IMR-90 (cell line): ENCODE results near the gene C14orf180. TPM values are rescaled to one million over a fixed set of nuclear protein-coding genes. Genes with fewer than 3 reads are reported as not detected.

ENCODE experiments used
- ATAC-seq: fragments of 200-7000 bp; cut with Tn5 transposase; 2 replicates; pipeline ENCODE4 v1.9.1; 2020; ENCODE audit warnings: low read depth, mild to moderate bottlenecking, moderate library complexity
- BruUV-seq: library from RNA; stranded (reverse); fragments of 400-500 nt; replicated peaks from 2 replicates; lab custom pipeline; 2021; lab: Mats Ljungman, UMichigan
- CTCF ChIA-PET: fragments of 300-600 bp; formaldehyde crosslinking; extraction: SDS; loops from one replicate; lab custom pipeline; 2021; ENCODE audit warnings: antibody characterized with exemption; lab: Yijun Ruan, JAX
- POLR2A ChIA-PET: fragments of 300-600 bp; sonication (Branson Sonifier 250); formaldehyde crosslinking; loops from one replicate; lab custom pipeline; 2022; ENCODE audit warnings: antibody characterized with exemption; ENCODE audit not compliant: unreplicated experiment; lab: Charles Lee
- DNase-seq: peaks from one replicate; pipeline ENCODE4 v3.0.0; 2013
- H2AFZ ChIP-seq: replicated peaks from 2 replicates; pipeline ENCODE3; 2013; ENCODE audit warnings: low read length, mild to moderate bottlenecking; ENCODE audit not compliant: poor library complexity
- H2AK5ac ChIP-seq: 2 replicates; pipeline ENCODE4 v1.6.1; 2013; ENCODE audit warnings: low read depth, low read length, inconsistent platforms
- H2AK9ac ChIP-seq: replicated peaks from 2 replicates; pipeline ENCODE3; 2013; ENCODE audit warnings: mild to moderate bottlenecking, low read depth, low read length, moderate library complexity; ENCODE audit not compliant: poor library complexity
- H2BK120ac ChIP-seq: 2 replicates; pipeline ENCODE4 v1.6.1; 2013; ENCODE audit warnings: low read depth, low read length, inconsistent platforms
- H2BK15ac ChIP-seq: 3 replicates; pipeline ENCODE4 v1.6.1; 2013; ENCODE audit warnings: low read depth, low read length, inconsistent platforms
- H2BK20ac ChIP-seq: 2 replicates; pipeline ENCODE4 v1.6.1; 2013; ENCODE audit warnings: low read depth, mild to moderate bottlenecking, inconsistent platforms, low read length, moderate library complexity
- H2BK5ac ChIP-seq: 2 replicates; pipeline ENCODE4 v1.6.1; 2013; ENCODE audit warnings: mild to moderate bottlenecking, low read depth, low read length, inconsistent platforms; ENCODE audit not compliant: poor library complexity, severe bottlenecking
- H3K14ac ChIP-seq: replicated peaks from 2 replicates; pipeline ENCODE4 v1.6.1; 2013; ENCODE audit warnings: low read depth, low read length, inconsistent platforms
- H3K18ac ChIP-seq: 2 replicates; pipeline ENCODE4 v1.6.1; 2013; ENCODE audit warnings: low read depth, low read length, control low read depth
- H3K23ac ChIP-seq: 2 replicates; pipeline ENCODE4 v1.6.1; 2013; ENCODE audit warnings: low read depth, low read length, inconsistent platforms
- H3K27ac ChIP-seq: 2 replicates; pipeline ENCODE4 v1.5.1; 2013; ENCODE audit warnings: mild to moderate bottlenecking, control low read depth, low read length; ENCODE audit not compliant: insufficient read depth
- H3K27me3 ChIP-seq: 2 replicates; pipeline ENCODE4 v1.6.1; 2013; ENCODE audit warnings: low read length; ENCODE audit not compliant: control insufficient read depth, insufficient read depth
- H3K36me3 ChIP-seq: 2 replicates; pipeline ENCODE4 v1.6.1; 2013; ENCODE audit warnings: low read length, mixed read lengths; ENCODE audit not compliant: control insufficient read depth, insufficient read depth
- H3K4ac ChIP-seq: 2 replicates; pipeline ENCODE4 v1.6.1; 2013; ENCODE audit warnings: low read depth, low read length, inconsistent platforms
- H3K4me1 ChIP-seq: 2 replicates; pipeline ENCODE4 v1.6.1; 2013; ENCODE audit warnings: low read length, mixed read lengths; ENCODE audit not compliant: control insufficient read depth, insufficient read depth
- H3K4me2 ChIP-seq: 2 replicates; pipeline ENCODE4 v1.6.1; 2013; ENCODE audit warnings: low read depth, mild to moderate bottlenecking, control low read depth, low read length, moderate library complexity
- H3K4me3 ChIP-seq: 2 replicates; pipeline ENCODE4 v1.5.1; 2013; ENCODE audit warnings: low read depth, mild to moderate bottlenecking, control low read depth, low read length, moderate library complexity; ENCODE audit not compliant: insufficient read depth
- H3K56ac ChIP-seq: 2 replicates; pipeline ENCODE4 v1.6.1; 2013; ENCODE audit warnings: low read length, inconsistent platforms; ENCODE audit not compliant: insufficient read depth; ENCODE audit errors: extremely low read depth
- H3K79me1 ChIP-seq, 2 experiments: 2 replicates each; pipeline ENCODE4 v1.6.1; 2013; ENCODE audit warnings: low read length in 2 of 2, inconsistent platforms in 1 of 2, low read depth in 1 of 2
- H3K9ac ChIP-seq: 2 replicates; pipeline ENCODE4 v1.6.1; 2013; ENCODE audit warnings: low read depth, low read length, control low read depth
- H3K9me1 ChIP-seq: 2 replicates; pipeline ENCODE4 v1.6.1; 2013; ENCODE audit warnings: low read length, inconsistent platforms; ENCODE audit not compliant: insufficient read depth
- H3K9me3 ChIP-seq: 2 replicates; pipeline ENCODE4 v1.6.1; 2013; ENCODE audit warnings: low read length; ENCODE audit not compliant: control insufficient read depth, insufficient read depth
- H4K20me1 ChIP-seq: 2 replicates; pipeline ENCODE4 v1.6.1; 2013; ENCODE audit warnings: low read length, inconsistent platforms; ENCODE audit not compliant: insufficient read depth
- H4K5ac ChIP-seq: 2 replicates; pipeline ENCODE4 v1.6.1; 2013; ENCODE audit warnings: mild to moderate bottlenecking, low read depth, low read length, control low read depth
- H4K8ac ChIP-seq, 2 experiments: 2 replicates each; pipeline ENCODE4 v1.6.1; 2013; ENCODE audit warnings: low read depth in 2 of 2, low read length in 2 of 2, control low read depth in 1 of 2, inconsistent platforms in 1 of 2
- H4K91ac ChIP-seq: 2 replicates; pipeline ENCODE4 v1.6.1; 2013; ENCODE audit warnings: low read depth, low read length, inconsistent platforms; ENCODE audit not compliant: insufficient read depth
- CHD1 ChIP-seq: IDR thresholded peaks from 2 replicates; pipeline ENCODE4 v1.6.1; 2012; ENCODE audit warnings: low read depth, low read length, improper control_type of control experiment
- MAFK ChIP-seq: IDR thresholded peaks from 2 replicates; pipeline ENCODE4 v1.6.1; 2012; ENCODE audit warnings: low read depth, low read length, improper control_type of control experiment
- MAZ ChIP-seq: IDR thresholded peaks from 2 replicates; pipeline ENCODE4 v1.6.1; 2012; ENCODE audit warnings: low read depth, mild to moderate bottlenecking, low read length, improper control_type of control experiment, moderate library complexity, borderline replicate concordance
- MXI1 ChIP-seq: IDR thresholded peaks from 2 replicates; pipeline ENCODE4 v1.6.1; 2012; ENCODE audit warnings: low read depth, mild to moderate bottlenecking, low read length, moderate library complexity, borderline replicate concordance
- RAD21 ChIP-seq: IDR thresholded peaks from 2 replicates; pipeline ENCODE4 v1.6.1; 2012; ENCODE audit warnings: low read length, improper control_type of control experiment
- RFX5 ChIP-seq: IDR thresholded peaks from 2 replicates; pipeline ENCODE4 v1.8.0; 2012; ENCODE audit warnings: low read depth, mild to moderate bottlenecking, low read length, moderate library complexity
- WGBS, 2 experiments: methylation state at CpG; one replicate each; pipeline versions ENCODE4 v1.1.5 to v1.1.7; 2013; ENCODE audit warnings: missing lambda C conversion rate in 2 of 2; ENCODE audit not compliant: insufficient read length in 1 of 2; ENCODE audit errors: extremely low coverage in 2 of 2; 5-methylcytosine and 5-hydroxymethylcytosine counted together
- dilution Hi-C: fragments of 300-500 bp; cut with HindIII; formaldehyde crosslinking; loops from one replicate; pipeline ENCODE4 v1.14.3; 2018; ENCODE audit warnings: low sequenced_read_pairs; ENCODE audit not compliant: unreplicated experiment
- in situ Hi-C: fragments of 300-500 bp; cut with MboI; formaldehyde crosslinking; loops from 3 replicates; pipeline ENCODE4 v1.14.3; 2019; ENCODE audit warnings: low sequenced_read_pairs, inconsistent platforms, mixed read lengths
- intact Hi-C: fragments of 100-400 bp; cut with micrococcal nuclease; formaldehyde crosslinking; loops from 2 replicates; pipeline ENCODE4 v1.10.0; 2022
- polyA plus RNA-seq, 3 experiments: library from polyadenylated mRNA; depleted of rRNA; stranded (reverse); fragments of >200 nt; gene quantifications; 2 replicates each; pipeline ENCODE4 v1.2.3, GENCODE V29; 2012; ENCODE audit warnings: low replicate concordance in 1 of 3
- total RNA-seq: library from RNA; depleted of rRNA; stranded (reverse); fragments of >200 nt; gene quantifications from 2 replicates; pipeline ENCODE4 v1.2.3, GENCODE V29; 2012

Gene C14orf180
- total and polyA plus RNA-seq, 2 of the 4 experiments (the other 2 are of a cell fraction) = not detected

GRCh38 chr14:104556256-104557021 lies 23.1 kb upstream of the C14orf180 start:
- no peak overlapping the region for H2BK20ac ChIP-seq
- H3K23ac ChIP-seq = no peak overlapping the region
- intact Hi-C loops (no loop called here), in situ Hi-C loops (loop anchor here (25.0 kb wide), 1 partner anchor 469 kb away; the partner anchor contains the start of gene ASPG), dilution Hi-C loops (no loop called here)
- H4K5ac ChIP-seq = no peak overlapping the region
- no TSS peak for BruUV-seq
- H4K20me1 ChIP-seq = no peaks in the 10 kb centered on the region
- no peak overlapping the region for H2BK15ac ChIP-seq
- ChIA-PET CTCF (interaction anchor here (0.9 kb wide), 1 partner anchor 479 kb away, joined by 3 read pairs; no protein-coding TSS in a partner anchor), POLR2A (no interaction called here)
- no peaks in the 10 kb centered on the region for H3K9me3 ChIP-seq
- H2AFZ ChIP-seq = no peak overlapping the region
- no peak for DNase-seq
- no peak overlapping the region for H2AK5ac ChIP-seq
- H3K9me1 ChIP-seq = no peaks in the 10 kb centered on the region
- no peak overlapping the region for H4K8ac ChIP-seq
- H3K4ac ChIP-seq = no peak overlapping the region
- TF ChIP-seq MXI1 (no peak), CHD1 (no peak), RFX5 (no peak), MAFK (no peak), RAD21 (no peak), MAZ (no peak)
- no peak overlapping the region for H3K14ac ChIP-seq
- no peak overlapping the region for H3K27ac ChIP-seq
- H3K56ac ChIP-seq = no peak overlapping the region
- peaks cover 6% of the 10 kb centered on the region; the same call in 1 of the 2 replicates for H3K27me3 ChIP-seq
- 15% methylated on average over 4 of the region's 13 CpGs; no CpG with 5 or more reads in 1 of the 2 experiments for WGBS, 2 experiments
- H2BK5ac ChIP-seq = no peak overlapping the region
- no peaks in the 10 kb centered on the region for H3K4me1 ChIP-seq
- no peaks in the 10 kb centered on the region for H3K79me1 ChIP-seq
- no peak overlapping the region for H2BK120ac ChIP-seq
- no peak overlapping the region for H2AK9ac ChIP-seq
- H3K4me2 ChIP-seq = no peak overlapping the region
- no peak overlapping the region for H3K18ac ChIP-seq
- no peaks in the 10 kb centered on the region for H3K36me3 ChIP-seq
- no peak for ATAC-seq
- no peak overlapping the region for H4K91ac ChIP-seq
- no peak overlapping the region for H3K4me3 ChIP-seq
- no peak overlapping the region for H3K9ac ChIP-seq
